H1 (cell line): ENCODE data around the gene CDK8. TPM values are rescaled to one million over a fixed set of nuclear protein-coding genes. Genes with fewer than 3 reads are reported as not detected.

Experiments
- ATF2 ChIP-seq: IDR thresholded peaks from 2 replicates; pipeline ENCODE4 v1.6.1; 2012; ENCODE audit warnings: low read length, inconsistent platforms
- CHD7 ChIP-seq: fragments of 300-600 bp; sonication (generic); IDR thresholded peaks from 2 replicates; pipeline ENCODE4 v1.7.1; 2012; ENCODE audit warnings: low read length, moderate library complexity, mild to moderate bottlenecking, inconsistent platforms; ENCODE audit not compliant: insufficient replicate concordance
- CTCF ChIP-seq, 3 experiments: IDR thresholded peaks; 1 replicate in 2 of 3; 2 replicates in 1 of 3; pipeline versions ENCODE4 v1.5.1 to v1.6.1; 2011; ENCODE audit warnings: low read length in 3 of 3, mild to moderate bottlenecking in 3 of 3, inconsistent platforms in 2 of 3, low read depth in 1 of 3, moderate library complexity in 1 of 3; ENCODE audit not compliant: insufficient read depth in 1 of 3; ENCODE audit errors: control extremely low read depth in 1 of 3
- EGR1 ChIP-seq: IDR thresholded peaks from 2 replicates; pipeline ENCODE4 v1.6.1; 2011; ENCODE audit warnings: low read depth, low read length, borderline replicate concordance
- FOSL1 ChIP-seq: IDR thresholded peaks from 2 replicates; pipeline ENCODE4 v1.6.1; 2011; ENCODE audit warnings: mild to moderate bottlenecking, low read depth, low read length, moderate library complexity; ENCODE audit not compliant: insufficient read depth
- SP4 ChIP-seq: IDR thresholded peaks from 2 replicates; pipeline ENCODE4 v1.6.1; 2012; ENCODE audit warnings: low read length, inconsistent platforms
- SUZ12 ChIP-seq: fragments of 200-600 bp; sonication (generic); IDR thresholded peaks from 2 replicates; pipeline ENCODE4 v1.6.1; 2012; ENCODE audit warnings: mild to moderate bottlenecking, inconsistent platforms, low read length, moderate library complexity, mixed read lengths
- polyA plus RNA-seq, 7 experiments: library from polyadenylated mRNA; depleted of rRNA in 3 of 7; stranded (reverse) in 5 of 7; unstranded in 2 of 7; fragments of >200 nt in 5 of 7; fragments of 200-250 nt in 2 of 7; gene quantifications; 1 replicate in 5 of 7; 2 replicates in 1 of 7; 4 replicates in 1 of 7; pipeline versions ENCODE4 v1.2.1 to v1.2.3, GENCODE V29; 2011 to 2013; ENCODE audit warnings: missing spikeins in 2 of 7, mixed read lengths in 2 of 7
- total RNA-seq: library from RNA; stranded (reverse); fragmentation: NEBNext Ultra II Directional; extraction: Animal tissue kit (Norgen Biotek cat#: 25700); gene quantifications from 2 replicates; pipeline ENCODE4 v1.2.1, GENCODE V29; 2021

CDK8 gene
- total and polyA plus RNA-seq, 2 of the 8 experiments (the other 6 are each of a cell fraction or from before 2014, with no cell fraction given), result 22.1 to 25.6 TPM

- no peak for TF ChIP-seq CHD7
- no peak for TF ChIP-seq CTCF (IDR thresholded peaks at IDR 0.05; ENCODE audit: control extremely low read depth in 1 of 3, insufficient read depth in 1 of 3, low read depth in 1 of 3, low read length in 3 of 3)
- TF ChIP-seq SUZ12, result no peak
- TF ChIP-seq SP4, result no peak
- no peak for TF ChIP-seq ATF2
- TF ChIP-seq FOSL1, result no peak
- no peak for TF ChIP-seq EGR1
Observed at GRCh38 chr13:26270707-26271106, 16.8 kb downstream of the CDK8 start (continued).
